IMR-90 (cell line): ENCODE results near the gene SRCAP. TPM values are rescaled to one million over a fixed set of nuclear protein-coding genes. Genes with fewer than 3 reads are reported as not detected.

Experiments
- ATAC-seq: fragments of 200-7000 bp; cut with Tn5 transposase; 2 replicates; pipeline ENCODE4 v1.9.1; 2020; ENCODE audit warnings: low read depth, mild to moderate bottlenecking, moderate library complexity
- BruUV-seq: library from RNA; stranded (reverse); fragments of 400-500 nt; replicated peaks from 2 replicates; lab custom pipeline; 2021; lab: Mats Ljungman, UMichigan
- CTCF ChIA-PET: fragments of 300-600 bp; formaldehyde crosslinking; extraction: SDS; loops from one replicate; lab custom pipeline; 2021; ENCODE audit warnings: antibody characterized with exemption; lab: Yijun Ruan, JAX
- POLR2A ChIA-PET: fragments of 300-600 bp; sonication (Branson Sonifier 250); formaldehyde crosslinking; loops from one replicate; lab custom pipeline; 2022; ENCODE audit warnings: antibody characterized with exemption; ENCODE audit not compliant: unreplicated experiment; lab: Charles Lee
- DNase-seq: peaks from one replicate; pipeline ENCODE4 v3.0.0; 2013
- H2AFZ ChIP-seq: replicated peaks from 2 replicates; pipeline ENCODE3; 2013; ENCODE audit warnings: low read length, mild to moderate bottlenecking; ENCODE audit not compliant: poor library complexity
- H2AK5ac ChIP-seq: 2 replicates; pipeline ENCODE4 v1.6.1; 2013; ENCODE audit warnings: low read depth, low read length, inconsistent platforms
- H2AK9ac ChIP-seq: replicated peaks from 2 replicates; pipeline ENCODE3; 2013; ENCODE audit warnings: mild to moderate bottlenecking, low read depth, low read length, moderate library complexity; ENCODE audit not compliant: poor library complexity
- H2BK120ac ChIP-seq: 2 replicates; pipeline ENCODE4 v1.6.1; 2013; ENCODE audit warnings: low read depth, low read length, inconsistent platforms
- H2BK15ac ChIP-seq: 3 replicates; pipeline ENCODE4 v1.6.1; 2013; ENCODE audit warnings: low read depth, low read length, inconsistent platforms
- H2BK20ac ChIP-seq: 2 replicates; pipeline ENCODE4 v1.6.1; 2013; ENCODE audit warnings: low read depth, mild to moderate bottlenecking, inconsistent platforms, low read length, moderate library complexity
- H2BK5ac ChIP-seq: 2 replicates; pipeline ENCODE4 v1.6.1; 2013; ENCODE audit warnings: mild to moderate bottlenecking, low read depth, low read length, inconsistent platforms; ENCODE audit not compliant: poor library complexity, severe bottlenecking
- H3K14ac ChIP-seq: replicated peaks from 2 replicates; pipeline ENCODE4 v1.6.1; 2013; ENCODE audit warnings: low read depth, low read length, inconsistent platforms
- H3K18ac ChIP-seq: 2 replicates; pipeline ENCODE4 v1.6.1; 2013; ENCODE audit warnings: low read depth, low read length, control low read depth
- H3K23ac ChIP-seq: 2 replicates; pipeline ENCODE4 v1.6.1; 2013; ENCODE audit warnings: low read depth, low read length, inconsistent platforms
- H3K27ac ChIP-seq: 2 replicates; pipeline ENCODE4 v1.5.1; 2013; ENCODE audit warnings: mild to moderate bottlenecking, control low read depth, low read length; ENCODE audit not compliant: insufficient read depth
- H3K27me3 ChIP-seq: 2 replicates; pipeline ENCODE4 v1.6.1; 2013; ENCODE audit warnings: low read length; ENCODE audit not compliant: control insufficient read depth, insufficient read depth
- H3K36me3 ChIP-seq: 2 replicates; pipeline ENCODE4 v1.6.1; 2013; ENCODE audit warnings: low read length, mixed read lengths; ENCODE audit not compliant: control insufficient read depth, insufficient read depth
- H3K4ac ChIP-seq: 2 replicates; pipeline ENCODE4 v1.6.1; 2013; ENCODE audit warnings: low read depth, low read length, inconsistent platforms
- H3K4me1 ChIP-seq: 2 replicates; pipeline ENCODE4 v1.6.1; 2013; ENCODE audit warnings: low read length, mixed read lengths; ENCODE audit not compliant: control insufficient read depth, insufficient read depth
- H3K4me2 ChIP-seq: 2 replicates; pipeline ENCODE4 v1.6.1; 2013; ENCODE audit warnings: low read depth, mild to moderate bottlenecking, control low read depth, low read length, moderate library complexity
- H3K4me3 ChIP-seq: 2 replicates; pipeline ENCODE4 v1.5.1; 2013; ENCODE audit warnings: low read depth, mild to moderate bottlenecking, control low read depth, low read length, moderate library complexity; ENCODE audit not compliant: insufficient read depth
- H3K56ac ChIP-seq: 2 replicates; pipeline ENCODE4 v1.6.1; 2013; ENCODE audit warnings: low read length, inconsistent platforms; ENCODE audit not compliant: insufficient read depth; ENCODE audit errors: extremely low read depth
- H3K79me1 ChIP-seq, 2 experiments: 2 replicates each; pipeline ENCODE4 v1.6.1; 2013; ENCODE audit warnings: low read length in 2 of 2, inconsistent platforms in 1 of 2, low read depth in 1 of 2
- H3K9ac ChIP-seq: 2 replicates; pipeline ENCODE4 v1.6.1; 2013; ENCODE audit warnings: low read depth, low read length, control low read depth
- H3K9me1 ChIP-seq: 2 replicates; pipeline ENCODE4 v1.6.1; 2013; ENCODE audit warnings: low read length, inconsistent platforms; ENCODE audit not compliant: insufficient read depth
- H3K9me3 ChIP-seq: 2 replicates; pipeline ENCODE4 v1.6.1; 2013; ENCODE audit warnings: low read length; ENCODE audit not compliant: control insufficient read depth, insufficient read depth
- H4K20me1 ChIP-seq: 2 replicates; pipeline ENCODE4 v1.6.1; 2013; ENCODE audit warnings: low read length, inconsistent platforms; ENCODE audit not compliant: insufficient read depth
- H4K5ac ChIP-seq: 2 replicates; pipeline ENCODE4 v1.6.1; 2013; ENCODE audit warnings: mild to moderate bottlenecking, low read depth, low read length, control low read depth
- H4K8ac ChIP-seq, 2 experiments: 2 replicates each; pipeline ENCODE4 v1.6.1; 2013; ENCODE audit warnings: low read depth in 2 of 2, low read length in 2 of 2, control low read depth in 1 of 2, inconsistent platforms in 1 of 2
- H4K91ac ChIP-seq: 2 replicates; pipeline ENCODE4 v1.6.1; 2013; ENCODE audit warnings: low read depth, low read length, inconsistent platforms; ENCODE audit not compliant: insufficient read depth
- CEBPB ChIP-seq: IDR thresholded peaks from 2 replicates; pipeline ENCODE4 v1.6.1; 2012; ENCODE audit warnings: low read depth, low read length, improper control_type of control experiment
- RCOR1 ChIP-seq: IDR thresholded peaks from 2 replicates; pipeline ENCODE4 v1.6.1; 2012; ENCODE audit warnings: mild to moderate bottlenecking, low read length, improper control_type of control experiment; ENCODE audit not compliant: insufficient replicate concordance
- RFX5 ChIP-seq: IDR thresholded peaks from 2 replicates; pipeline ENCODE4 v1.8.0; 2012; ENCODE audit warnings: low read depth, mild to moderate bottlenecking, low read length, moderate library complexity
- WGBS, 2 experiments: methylation state at CpG; one replicate each; pipeline versions ENCODE4 v1.1.5 to v1.1.7; 2013; ENCODE audit warnings: missing lambda C conversion rate in 2 of 2; ENCODE audit not compliant: insufficient read length in 1 of 2; ENCODE audit errors: extremely low coverage in 2 of 2; 5-methylcytosine and 5-hydroxymethylcytosine counted together
- dilution Hi-C: fragments of 300-500 bp; cut with HindIII; formaldehyde crosslinking; loops from one replicate; pipeline ENCODE4 v1.14.3; 2018; ENCODE audit warnings: low sequenced_read_pairs; ENCODE audit not compliant: unreplicated experiment
- in situ Hi-C: fragments of 300-500 bp; cut with MboI; formaldehyde crosslinking; loops from 3 replicates; pipeline ENCODE4 v1.14.3; 2019; ENCODE audit warnings: low sequenced_read_pairs, inconsistent platforms, mixed read lengths
- intact Hi-C: fragments of 100-400 bp; cut with micrococcal nuclease; formaldehyde crosslinking; loops from 2 replicates; pipeline ENCODE4 v1.10.0; 2022
- polyA plus RNA-seq, 3 experiments: library from polyadenylated mRNA; depleted of rRNA; stranded (reverse); fragments of >200 nt; gene quantifications; 2 replicates each; pipeline ENCODE4 v1.2.3, GENCODE V29; 2012; ENCODE audit warnings: low replicate concordance in 1 of 3
- total RNA-seq: library from RNA; depleted of rRNA; stranded (reverse); fragments of >200 nt; gene quantifications from 2 replicates; pipeline ENCODE4 v1.2.3, GENCODE V29; 2012

SRCAP gene
- total and polyA plus RNA-seq, 2 of the 4 experiments (the other 2 are of a cell fraction): 4.5 to 8.2 TPM

GRCh38 chr16:30703971-30704370 lies 5.0 kb downstream of the SRCAP start:
- Histone ChIP-seq H3K27me3 (no peaks in the 10 kb centered on the region), H3K4me1 (peaks cover 5% of the 10 kb centered on the region), H4K5ac (no peak overlapping the region), H4K20me1 (peaks cover 14% of the 10 kb centered on the region), H4K8ac (no peak overlapping the region), H2BK20ac (no peak overlapping the region), H3K4me2 (no peak overlapping the region), H3K36me3 (peaks cover 59% of the 10 kb centered on the region), H3K14ac (no peak overlapping the region), H3K9ac (no peak overlapping the region), H3K4ac (no peak overlapping the region), H3K23ac (no peak overlapping the region), H2BK15ac (no peak overlapping the region), H3K4me3 (no peak overlapping the region), H2AFZ (no peak overlapping the region), H3K9me1 (no peaks in the 10 kb centered on the region; the same call in 1 of the 2 replicates), H2BK120ac (no peak overlapping the region), H3K56ac (no peak overlapping the region), H2BK5ac (no peak overlapping the region), H3K27ac (no peak overlapping the region), H3K79me1 (peaks cover 29 to 46% of the 10 kb centered on the region in 2 experiments), H3K18ac (no peak overlapping the region), H4K91ac (no peak overlapping the region), H2AK9ac (no peak overlapping the region), H2AK5ac (no peak overlapping the region), H3K9me3 (no peaks in the 10 kb centered on the region)
- BruUV-seq: no TSS peak
- TF ChIP-seq CEBPB (no peak), RFX5 (no peak), RCOR1 (no peak)
- no CpG with 5 or more reads among the region's 10 CpGs for WGBS, 2 experiments
- no peak for DNase-seq
- no peak for ATAC-seq
- ChIA-PET CTCF (interaction anchor here (0.6 kb wide), 1 partner anchor 16 kb away, joined by 3 read pairs; no protein-coding TSS in a partner anchor), POLR2A (no interaction called here)
- in situ Hi-C loops: no loop called here
- intact Hi-C loops: no loop called here
- dilution Hi-C loops: no loop called here
